GM12865 (cell line): ENCODE results near the gene ZDHHC8.

Source experiments
- DNase-seq: peaks from one replicate; pipeline ENCODE4 v3.0.0; 2010; ENCODE audit warnings: low read depth
- H3K4me3 ChIP-seq: 2 replicates; pipeline ENCODE4 v1.5.1; 2011; ENCODE audit warnings: mild to moderate bottlenecking, low read depth, low read length, control low read depth
- TF ChIP-seq, protein P1 (sequence below): IDR thresholded peaks from 2 replicates; pipeline ENCODE4 v1.5.1; 2011; ENCODE audit warnings: low read length, control low read depth, low read depth, inconsistent platforms; ENCODE audit not compliant: insufficient read depth; ENCODE audit errors: missing control alignments

Gene ZDHHC8

DNA sequence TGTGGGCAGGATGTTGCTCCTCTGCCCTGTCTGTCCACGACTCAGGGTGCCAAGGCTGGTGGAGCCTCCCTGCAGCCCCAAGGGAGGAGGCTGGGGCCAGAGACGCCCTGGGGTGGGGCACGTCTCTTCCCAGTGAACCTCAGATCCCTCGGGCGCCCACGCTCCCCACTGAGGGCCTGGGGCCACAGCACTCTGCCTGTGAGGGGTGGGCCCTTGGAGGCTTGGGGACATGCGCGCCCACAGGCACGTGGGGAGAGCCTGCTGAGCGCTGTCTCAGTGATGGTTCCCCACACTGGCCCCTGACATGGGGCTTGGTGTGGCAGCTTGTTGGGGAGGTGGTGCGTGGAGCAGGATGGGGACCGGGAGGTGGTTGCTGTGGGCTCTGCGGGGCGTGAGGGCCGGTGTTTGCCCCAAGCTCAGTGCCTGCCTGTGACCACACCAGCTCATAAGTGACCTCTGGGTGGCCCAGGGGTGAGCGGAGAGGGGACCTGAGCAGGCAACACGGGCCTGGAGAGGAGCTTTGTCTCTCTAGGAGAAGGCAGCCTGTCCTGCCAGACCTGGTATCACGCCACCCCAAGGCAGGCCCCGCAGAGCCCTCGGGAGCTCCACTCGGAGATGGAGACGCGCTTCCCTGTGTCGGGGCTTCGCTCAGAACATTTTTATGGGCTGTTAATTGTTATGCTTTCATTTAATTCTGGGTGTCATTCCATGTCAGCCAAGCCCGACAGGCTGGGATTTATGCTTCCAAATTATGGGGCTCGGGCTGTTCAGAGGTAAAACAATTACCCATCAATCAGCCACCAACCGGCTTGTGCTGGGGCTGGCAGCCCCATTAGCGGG lies 46.7 kb downstream of the ZDHHC8 start:
- TF ChIP-seq, protein P1, sequence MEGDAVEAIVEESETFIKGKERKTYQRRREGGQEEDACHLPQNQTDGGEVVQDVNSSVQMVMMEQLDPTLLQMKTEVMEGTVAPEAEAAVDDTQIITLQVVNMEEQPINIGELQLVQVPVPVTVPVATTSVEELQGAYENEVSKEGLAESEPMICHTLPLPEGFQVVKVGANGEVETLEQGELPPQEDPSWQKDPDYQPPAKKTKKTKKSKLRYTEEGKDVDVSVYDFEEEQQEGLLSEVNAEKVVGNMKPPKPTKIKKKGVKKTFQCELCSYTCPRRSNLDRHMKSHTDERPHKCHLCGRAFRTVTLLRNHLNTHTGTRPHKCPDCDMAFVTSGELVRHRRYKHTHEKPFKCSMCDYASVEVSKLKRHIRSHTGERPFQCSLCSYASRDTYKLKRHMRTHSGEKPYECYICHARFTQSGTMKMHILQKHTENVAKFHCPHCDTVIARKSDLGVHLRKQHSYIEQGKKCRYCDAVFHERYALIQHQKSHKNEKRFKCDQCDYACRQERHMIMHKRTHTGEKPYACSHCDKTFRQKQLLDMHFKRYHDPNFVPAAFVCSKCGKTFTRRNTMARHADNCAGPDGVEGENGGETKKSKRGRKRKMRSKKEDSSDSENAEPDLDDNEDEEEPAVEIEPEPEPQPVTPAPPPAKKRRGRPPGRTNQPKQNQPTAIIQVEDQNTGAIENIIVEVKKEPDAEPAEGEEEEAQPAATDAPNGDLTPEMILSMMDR, result no peak
- no peak overlapping the region for H3K4me3 ChIP-seq
- DNase-seq, result no peak

DNA sequence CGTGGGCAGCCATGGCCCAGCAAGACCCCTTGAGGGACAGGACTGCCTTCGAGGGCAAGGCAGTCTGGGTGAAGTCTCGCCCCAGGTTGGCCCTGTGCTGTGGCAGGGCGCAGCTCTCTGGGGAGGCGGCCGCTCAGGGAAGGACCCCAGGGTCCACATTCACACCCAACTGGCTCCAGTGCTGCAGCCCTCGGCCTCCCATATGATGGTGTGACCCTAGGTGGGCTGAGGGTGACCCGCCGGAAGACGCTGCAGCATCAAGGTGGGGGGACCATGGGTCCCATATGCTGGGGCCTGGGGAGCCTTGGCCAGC lies 47.3 kb downstream of the ZDHHC8 start:
- H3K4me3 ChIP-seq, result no peak overlapping the region
- no peak for DNase-seq
- TF ChIP-seq, protein P1, result no peak

DNA sequence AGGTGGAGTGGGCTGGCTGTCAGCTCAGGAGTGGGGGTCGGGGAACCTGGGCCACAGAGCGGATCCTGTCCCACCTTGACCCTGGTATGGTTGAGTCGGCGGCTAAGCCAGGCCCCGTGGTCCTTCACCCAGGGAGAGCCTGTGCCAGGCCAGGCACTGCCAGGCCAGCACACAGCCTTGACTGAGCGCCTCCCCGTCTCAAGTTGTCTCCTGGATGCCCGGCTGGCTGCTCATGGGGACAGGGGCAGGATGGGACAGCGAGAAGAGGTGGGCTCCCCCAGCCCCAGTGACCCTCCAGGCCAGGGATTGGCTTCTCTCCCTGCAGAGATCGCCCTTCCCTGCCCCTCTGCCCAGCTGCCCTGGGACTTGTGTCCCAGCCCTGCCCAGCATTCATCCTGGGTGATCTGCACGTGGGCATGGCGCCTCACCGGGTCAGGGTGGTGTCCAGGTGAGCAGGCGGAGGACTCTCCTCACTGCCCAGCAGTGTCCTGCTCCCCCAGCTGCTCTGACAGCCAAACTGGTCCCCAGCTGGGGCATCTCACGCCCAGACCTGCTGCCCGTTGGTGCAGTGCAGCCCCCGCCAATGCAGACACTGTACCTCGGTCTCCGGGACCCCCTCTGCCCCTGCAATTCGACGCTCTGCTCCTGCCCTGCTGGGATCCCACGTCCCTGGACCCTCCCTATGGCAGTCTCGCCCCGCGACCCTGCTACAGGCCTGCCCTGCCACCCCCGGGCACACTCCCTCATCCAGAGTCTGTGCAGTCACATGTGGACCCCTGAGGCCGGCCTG lies 48.0 kb downstream of the ZDHHC8 start:
- H3K4me3 ChIP-seq, result no peak overlapping the region
- DNase-seq, result no peak
- TF ChIP-seq, protein P1, result no peak

DNA sequence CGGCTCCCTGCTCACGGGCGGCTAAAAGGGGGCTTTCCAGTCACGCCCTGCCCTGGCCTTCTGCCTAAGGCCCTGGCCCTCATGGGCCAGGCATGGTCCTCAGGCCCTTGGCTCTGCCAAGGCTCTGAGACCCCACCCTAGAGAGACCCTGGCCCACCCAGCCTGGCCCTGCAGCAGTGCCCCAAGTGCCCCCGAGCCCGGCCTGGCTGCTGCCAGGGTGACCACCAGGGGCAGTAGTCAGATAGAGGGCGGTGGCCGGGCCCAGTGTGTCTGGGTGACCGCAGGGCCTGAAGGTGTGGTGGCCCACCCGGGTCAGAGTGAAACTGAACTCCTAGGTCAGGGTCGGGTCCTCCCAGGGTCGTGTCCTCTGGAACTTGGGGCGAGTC lies 48.6 kb downstream of the ZDHHC8 start:
- no peak for DNase-seq
- TF ChIP-seq, protein P1, result no peak
- H3K4me3 ChIP-seq, result no peak overlapping the region

DNA sequence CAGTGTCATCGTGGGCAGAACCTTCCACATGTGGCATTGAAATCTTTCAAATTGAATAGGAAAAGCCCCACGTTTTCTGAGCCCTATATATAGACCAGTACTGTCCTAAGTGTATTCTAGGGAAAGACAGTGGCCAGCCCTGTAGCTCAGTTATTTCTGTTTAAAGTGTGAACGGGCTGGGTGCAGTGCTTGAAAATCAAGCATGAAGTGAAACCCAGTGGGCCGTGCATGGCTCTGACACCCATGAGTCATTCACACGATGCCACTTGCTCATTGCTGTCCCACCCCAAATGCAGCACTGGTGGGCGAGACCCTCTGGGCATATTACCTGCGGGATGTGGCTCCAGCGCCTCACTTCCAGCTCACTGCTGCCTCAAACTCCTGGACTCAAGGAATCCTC lies 49.0 kb downstream of the ZDHHC8 start:
- no peak overlapping the region for H3K4me3 ChIP-seq
- DNase-seq, result no peak
- TF ChIP-seq, protein P1, result no peak

DNA sequence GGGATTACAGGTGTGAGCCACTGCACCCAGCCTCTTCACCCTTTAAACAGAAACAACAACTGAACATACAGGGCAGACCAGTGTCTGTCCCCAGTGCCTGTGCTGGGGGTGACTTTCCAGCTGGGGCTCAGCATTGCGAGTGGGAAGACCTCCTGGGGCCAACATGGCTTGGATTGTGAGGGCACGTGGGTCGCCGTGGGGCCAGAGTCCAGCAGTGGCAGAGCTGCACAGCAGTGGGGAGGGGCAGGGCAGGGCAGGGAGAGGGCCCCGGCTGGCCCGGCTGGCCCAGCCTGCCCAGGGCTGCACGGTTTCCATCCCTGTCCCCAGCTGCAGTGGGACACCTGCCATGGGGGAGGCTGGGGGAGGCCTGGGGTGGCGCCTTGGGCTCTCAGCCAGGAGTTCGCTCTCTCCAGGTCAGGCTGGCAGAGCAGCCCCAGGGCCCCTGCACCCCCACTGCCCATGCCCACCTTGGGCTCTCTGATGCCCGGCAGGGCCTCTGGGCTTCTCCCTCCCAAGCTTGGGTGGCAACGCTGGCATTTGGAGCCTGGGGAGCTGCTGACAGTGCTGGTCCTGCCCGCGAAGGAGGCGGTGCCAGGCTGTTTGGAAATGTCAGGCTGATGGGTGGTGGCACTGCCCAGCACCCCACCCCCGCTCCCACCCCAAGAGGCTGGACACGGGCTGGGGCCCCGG lies 49.7 kb downstream of the ZDHHC8 start:
- H3K4me3 ChIP-seq, result no peak overlapping the region
- TF ChIP-seq, protein P1, result no peak
- no peak for DNase-seq
